Stimulated activated memory B cell treated with anti-CD40 and anti-IgM and Interleukin-4, amounts not matched to agents 10 μg/mL and 1 μg/mL and 100 μg/mL, for 72 hours (primary cell): Measurements from ENCODE around the gene B3GNT3.
"Not testable (repeated sequence)": the region's sequence is repeated elsewhere in the genome, so short reads cannot be mapped to it uniquely, and the experiment has no call there.

Experiments
- ATAC-seq: fragments of 150-1000 bp; cut with Tn5 transposase; 2 replicates; pipeline ENCODE4 v1.10.0; 2021
- H3K27ac Mint-ChIP-seq: one replicate; pipeline ENCODE4 v1.8.0; 2022; ENCODE audit warnings: mild to moderate bottlenecking, mixed read lengths
- H3K27me3 Mint-ChIP-seq: one replicate; pipeline ENCODE4 v1.8.0; 2022; ENCODE audit warnings: mixed read lengths
- H3K36me3 Mint-ChIP-seq: one replicate; pipeline ENCODE4 v1.8.0; 2022; ENCODE audit warnings: mixed read lengths
- H3K4me1 Mint-ChIP-seq: one replicate; pipeline ENCODE4 v1.8.0; 2022; ENCODE audit warnings: mixed read lengths
- H3K4me3 Mint-ChIP-seq: one replicate; pipeline ENCODE4 v1.8.0; 2022; ENCODE audit warnings: mild to moderate bottlenecking, moderate library complexity, mixed read lengths
- H3K9me3 Mint-ChIP-seq: one replicate; pipeline ENCODE4 v1.8.0; 2022; ENCODE audit warnings: mixed read lengths

B3GNT3 gene

DNA sequence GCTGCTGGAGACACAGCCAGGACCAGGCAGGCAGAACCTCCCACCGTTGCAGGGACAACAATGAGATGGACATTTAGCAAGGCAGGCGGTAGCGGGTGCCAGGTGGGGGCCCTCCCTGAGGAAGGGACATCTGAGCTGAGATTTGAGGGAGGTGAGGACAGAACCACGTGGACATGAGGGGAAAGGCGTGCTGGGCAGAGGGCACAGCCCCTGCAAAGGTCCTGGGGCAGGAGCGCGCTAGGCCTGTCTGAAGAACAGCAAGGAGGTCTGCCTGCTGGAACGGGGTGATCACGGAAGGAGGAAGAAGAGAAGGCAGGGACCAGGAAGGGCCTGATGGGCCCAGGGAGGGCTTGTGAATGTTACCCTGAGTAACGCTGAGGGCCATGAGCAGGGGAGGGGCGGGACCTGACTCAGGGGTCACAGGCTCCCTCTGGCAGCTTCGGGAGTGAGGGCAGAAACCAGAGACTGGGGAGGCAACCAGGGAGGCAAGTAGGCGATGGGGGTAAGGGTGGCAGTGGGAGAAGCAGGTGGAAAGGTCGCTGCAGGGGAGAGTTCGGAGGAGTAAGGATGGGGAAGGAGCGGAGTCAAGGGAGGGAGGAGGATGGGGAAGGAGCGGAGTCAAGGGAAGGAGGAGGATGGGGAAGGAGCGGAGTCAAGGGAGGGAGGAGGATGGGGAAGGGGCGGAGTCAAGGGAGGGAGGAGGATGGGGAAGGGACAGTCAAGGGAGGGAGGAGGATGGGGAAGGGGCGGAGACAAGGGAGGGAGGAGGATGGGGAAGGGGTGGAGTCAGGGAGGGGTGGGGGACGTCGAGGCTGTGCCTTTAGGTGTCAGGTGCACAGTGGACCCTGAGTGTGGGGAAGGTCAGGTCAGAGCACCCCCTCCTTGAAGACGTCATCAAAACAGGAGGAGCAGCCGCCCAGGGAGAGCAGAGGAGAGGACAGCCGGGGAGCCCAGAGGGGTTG is 15.7 kb upstream of the B3GNT3 start:
- ATAC-seq = no peak
- Mint-ChIP-seq H3K27me3 (no peaks in the 10 kb centered on the region), H3K36me3 (peaks cover 68% of the 10 kb centered on the region), H3K4me3 (no peak overlapping the region), H3K9me3 (no peaks in the 10 kb centered on the region), H3K4me1 (peaks cover 65% of the 10 kb centered on the region), H3K27ac (peak overlapping the region; percentile 95)

DNA sequence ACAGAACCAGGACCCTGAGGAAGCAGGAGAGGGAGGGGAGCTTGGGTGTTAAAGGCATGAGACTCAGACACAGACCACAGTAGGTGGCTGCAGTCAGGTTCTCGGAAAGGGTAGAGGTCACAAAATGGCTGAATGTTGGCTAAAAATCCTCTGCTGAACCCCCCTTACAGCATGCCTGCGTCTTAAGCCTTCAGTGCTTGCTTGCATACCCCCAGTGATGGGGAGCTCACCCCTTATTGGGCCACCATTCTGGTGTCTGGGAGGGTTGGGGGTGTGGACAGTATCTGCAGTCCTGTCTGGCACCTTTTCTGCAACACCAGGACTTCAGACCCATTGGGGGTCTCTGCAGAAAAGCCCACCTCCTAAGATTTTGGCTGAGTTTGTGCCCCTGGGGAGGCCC is 14.2 kb upstream of the B3GNT3 start:
- Mint-ChIP-seq H3K36me3 (peaks cover 60% of the 10 kb centered on the region), H3K4me3 (no peak overlapping the region), H3K4me1 (peaks cover 57% of the 10 kb centered on the region), H3K27ac (no peak overlapping the region), H3K27me3 (no peaks in the 10 kb centered on the region), H3K9me3 (no peaks in the 10 kb centered on the region)
- no peak for ATAC-seq

- H3K9me3 Mint-ChIP-seq, H3K4me3 Mint-ChIP-seq, H3K27ac Mint-ChIP-seq, ATAC-seq, H3K27me3 Mint-ChIP-seq: not testable (repeated sequence)
- peaks cover 31% of the 10 kb centered on the region for H3K4me1 Mint-ChIP-seq
- peaks cover 60% of the 10 kb centered on the region for H3K36me3 Mint-ChIP-seq
Observed at GRCh38 chr19:17783721-17784120, 11.2 kb upstream of the B3GNT3 start.

- peaks cover 31% of the 10 kb centered on the region for H3K4me1 Mint-ChIP-seq
- ATAC-seq = peak; percentile 71
- no peaks in the 10 kb centered on the region for H3K9me3 Mint-ChIP-seq
- H3K4me3 Mint-ChIP-seq = no peak overlapping the region
- peaks cover 60% of the 10 kb centered on the region for H3K36me3 Mint-ChIP-seq
- H3K27me3 Mint-ChIP-seq = no peaks in the 10 kb centered on the region
- H3K27ac Mint-ChIP-seq = no peak overlapping the region
Observed at GRCh38 chr19:17784201-17785008, 10.5 kb upstream of the B3GNT3 start.

- no peak overlapping the region for H3K4me3 Mint-ChIP-seq
Observed at GRCh38 chr19:17787274-17787913, 7.5 kb upstream of the B3GNT3 start.

GRCh38 chr19:17788632-17789031 is 6.3 kb upstream of the B3GNT3 start:
- Mint-ChIP-seq H3K27ac (no peak overlapping the region), H3K4me1 (peaks cover 39% of the 10 kb centered on the region), H3K9me3 (no peaks in the 10 kb centered on the region), H3K36me3 (peaks cover 32% of the 10 kb centered on the region), H3K4me3 (no peak overlapping the region), H3K27me3 (peaks cover 3% of the 10 kb centered on the region)
- no peak for ATAC-seq

More at GRCh38 chr19:17787274-17787913, 7.5 kb upstream of the B3GNT3 start:
- Mint-ChIP-seq H3K9me3 (no peaks in the 10 kb centered on the region), H3K27me3 (no peaks in the 10 kb centered on the region), H3K4me1 (peaks cover 39% of the 10 kb centered on the region), H3K27ac (no peak overlapping the region), H3K36me3 (peaks cover 40% of the 10 kb centered on the region)
- no peak for ATAC-seq

- Mint-ChIP-seq H3K27ac (no peak overlapping the region), H3K4me1 (peaks cover 40% of the 10 kb centered on the region), H3K9me3 (no peaks in the 10 kb centered on the region), H3K36me3 (peaks cover 20% of the 10 kb centered on the region), H3K4me3 (no peak overlapping the region), H3K27me3 (peaks cover 19% of the 10 kb centered on the region)
- no peak for ATAC-seq
Observed at GRCh38 chr19:17790059-17790780, 4.7 kb upstream of the B3GNT3 start.

- Mint-ChIP-seq H3K27ac (no peak overlapping the region), H3K36me3 (peaks cover 1% of the 10 kb centered on the region), H3K27me3 (peaks cover 26% of the 10 kb centered on the region), H3K4me1 (peaks cover 44% of the 10 kb centered on the region), H3K4me3 (no peak overlapping the region), H3K9me3 (no peaks in the 10 kb centered on the region)
- ATAC-seq = no peak
Observed at GRCh38 chr19:17794412-17794730, 567 bp upstream of the B3GNT3 start.

DNA sequence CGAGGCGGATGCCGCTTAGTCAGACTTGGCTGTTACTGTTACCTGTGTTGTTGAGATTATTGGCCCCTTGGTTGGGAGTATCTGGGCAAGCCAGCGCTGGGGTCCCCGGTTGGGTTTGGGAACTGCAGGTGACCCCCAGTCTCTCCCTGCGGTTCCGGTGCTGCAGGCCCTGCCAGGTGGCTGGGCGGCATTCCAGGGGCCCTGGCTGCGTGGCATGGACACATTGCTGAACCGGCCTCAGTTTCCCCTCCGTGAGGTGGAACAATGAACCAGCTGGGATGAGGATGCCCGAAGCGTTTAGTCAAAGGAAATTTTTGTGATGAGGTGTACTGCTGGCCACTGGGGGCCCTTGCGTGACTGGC is 538 bp downstream of the B3GNT3 start:
- H3K36me3 Mint-ChIP-seq = no peaks in the 10 kb centered on the region
- peaks cover 35% of the 10 kb centered on the region for H3K4me1 Mint-ChIP-seq
- no peak overlapping the region for H3K4me3 Mint-ChIP-seq
- no peaks in the 10 kb centered on the region for H3K9me3 Mint-ChIP-seq
- H3K27ac Mint-ChIP-seq = no peak overlapping the region
- H3K27me3 Mint-ChIP-seq = peaks cover 26% of the 10 kb centered on the region
- ATAC-seq = no peak

- Mint-ChIP-seq H3K4me3 (no peak overlapping the region), H3K36me3 (no peaks in the 10 kb centered on the region), H3K4me1 (peaks cover 29% of the 10 kb centered on the region), H3K9me3 (no peaks in the 10 kb centered on the region), H3K27me3 (peaks cover 26% of the 10 kb centered on the region), H3K27ac (no peak overlapping the region)
- ATAC-seq = no peak
Observed at GRCh38 chr19:17796013-17796837, 1.3 kb downstream of the B3GNT3 start.

DNA sequence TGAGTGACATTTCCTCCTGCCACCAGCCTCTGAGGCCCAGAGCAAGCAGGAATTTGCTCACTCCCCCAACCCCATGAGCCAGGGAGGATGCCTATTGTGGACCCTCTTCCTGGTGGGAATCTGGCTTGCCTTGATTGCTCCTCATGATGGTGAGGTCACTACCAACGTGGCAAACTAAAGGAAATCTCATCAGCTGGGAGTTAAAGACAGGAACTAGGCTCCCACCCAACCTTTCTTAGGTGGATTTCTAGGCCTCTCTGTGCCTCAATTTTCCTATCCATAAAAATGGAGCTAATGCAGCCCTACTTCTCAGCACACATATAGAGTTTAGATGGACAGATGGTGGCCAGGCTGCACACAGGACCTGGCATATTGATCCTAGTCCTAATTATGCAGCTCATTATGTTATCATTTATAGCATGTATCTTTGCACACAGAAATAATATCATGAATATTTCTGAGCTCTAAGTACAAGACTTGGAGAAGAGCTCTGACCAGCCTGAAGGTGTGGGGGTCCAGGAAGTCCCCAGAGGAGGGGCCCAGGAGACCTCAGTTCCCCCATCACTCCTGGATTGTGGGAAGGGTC is 2.0 kb downstream of the B3GNT3 start:
- peaks cover 22% of the 10 kb centered on the region for H3K4me1 Mint-ChIP-seq
- H3K36me3 Mint-ChIP-seq = no peaks in the 10 kb centered on the region
- H3K4me3 Mint-ChIP-seq = no peak overlapping the region
- H3K27me3 Mint-ChIP-seq = peaks cover 26% of the 10 kb centered on the region
- H3K27ac Mint-ChIP-seq = no peak overlapping the region
- ATAC-seq = no peak
- H3K9me3 Mint-ChIP-seq = no peaks in the 10 kb centered on the region

- no peak for ATAC-seq
- no peaks in the 10 kb centered on the region for H3K9me3 Mint-ChIP-seq
- peaks cover 26% of the 10 kb centered on the region for H3K4me1 Mint-ChIP-seq
- no peaks in the 10 kb centered on the region for H3K36me3 Mint-ChIP-seq
- H3K4me3 Mint-ChIP-seq = no peak overlapping the region
- no peak overlapping the region for H3K27ac Mint-ChIP-seq
- H3K27me3 Mint-ChIP-seq = peaks cover 26% of the 10 kb centered on the region
Observed at GRCh38 chr19:17797424-17798201, 2.7 kb downstream of the B3GNT3 start.

- not testable (repeated sequence) for ATAC-seq, H3K4me3 Mint-ChIP-seq, H3K36me3 Mint-ChIP-seq, H3K27ac Mint-ChIP-seq, H3K9me3 Mint-ChIP-seq
- peaks cover 23% of the 10 kb centered on the region for H3K27me3 Mint-ChIP-seq
- peaks cover 34% of the 10 kb centered on the region for H3K4me1 Mint-ChIP-seq
Observed at GRCh38 chr19:17798599-17798998, 3.7 kb downstream of the B3GNT3 start.
